GM18870 (cell line): ENCODE results near the gene SLC35A1.
"Not testable (repeated sequence)": the region's sequence is repeated elsewhere in the genome, so short reads cannot be mapped to it uniquely, and the experiment has no call there.

Experiments used
- ATAC-seq: cut with Tn5 transposase; IDR thresholded peaks from one replicate; pipeline ENCODE4 v1.9.1; 2021; ENCODE audit warnings: moderate library complexity; ENCODE audit not compliant: unreplicated experiment

SLC35A1 gene

DNA sequence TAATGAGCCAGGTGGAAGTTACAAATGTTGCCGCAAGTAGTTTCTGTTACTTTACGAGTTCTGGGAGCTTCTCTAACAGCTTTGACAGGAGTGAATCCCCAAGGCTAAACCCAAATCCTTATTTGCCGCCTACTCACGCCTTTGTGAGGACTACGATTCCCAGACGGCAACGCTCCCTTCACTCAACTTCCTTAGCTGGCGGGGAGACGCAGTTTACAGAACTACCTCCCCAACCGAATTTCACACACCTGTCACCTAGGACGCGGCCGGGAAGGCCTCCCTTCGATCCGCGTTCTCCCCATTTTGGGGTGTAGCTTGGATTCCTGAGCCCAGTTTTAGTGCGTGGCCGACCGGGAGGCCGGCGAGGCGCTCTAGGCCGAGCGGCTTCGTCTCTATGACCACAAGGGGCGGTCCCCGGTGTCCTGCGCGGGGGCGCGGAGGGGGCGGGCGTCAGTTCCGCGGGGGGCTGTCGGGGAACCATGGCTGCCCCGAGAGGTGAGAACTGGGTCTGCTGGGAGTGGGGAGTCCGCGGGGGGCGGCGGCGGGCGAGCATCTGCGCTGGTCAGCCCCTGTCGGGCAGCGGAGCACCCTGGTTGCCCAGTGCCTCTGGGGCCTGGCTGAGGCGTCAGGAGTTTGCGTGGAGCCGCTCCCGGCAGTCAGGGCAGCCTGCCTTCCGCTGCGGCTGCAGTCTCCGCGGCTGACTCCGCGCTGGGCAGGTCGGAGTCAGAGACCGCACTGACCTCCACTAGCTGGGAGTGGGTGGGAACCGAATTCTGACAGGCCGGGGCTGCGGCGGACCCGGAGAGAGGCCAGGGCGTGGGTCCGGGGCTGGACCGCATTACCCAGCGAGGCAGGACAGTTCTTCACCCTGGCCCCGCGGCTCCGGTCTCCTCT is at the start of gene SLC35A1:
Gene SLC35A1 (plus strand): TSS at position 450 of the 894 bp plus-strand sequence. CDS start 30 bp downstream, at position 480.
- peak; percentile 91 for ATAC-seq

DNA sequence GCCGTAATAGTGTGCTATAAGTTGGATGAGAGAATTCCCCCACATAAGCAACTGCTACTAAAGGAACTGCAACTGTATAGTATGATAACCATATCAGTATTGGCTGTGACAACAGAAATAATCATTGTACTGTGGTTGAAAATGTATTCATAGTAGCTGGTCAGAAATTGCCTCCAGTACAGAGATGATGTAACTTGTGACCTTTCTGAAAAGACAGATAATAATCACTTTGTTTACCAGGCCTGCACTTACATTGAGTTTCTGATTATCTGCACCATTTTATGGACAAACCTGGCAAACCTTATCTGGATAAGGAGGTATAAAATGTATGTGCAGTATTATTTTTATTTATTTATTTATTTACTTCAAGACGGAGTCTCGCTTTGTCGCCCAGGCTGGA is 46.0 kb upstream of the SLC35A1 start:
- ATAC-seq, result no peak

GRCh38 chr6:87430499-87430898 is 42.3 kb upstream of the SLC35A1 start:
- ATAC-seq, result no peak

GRCh38 chr6:87431263-87431662 is 41.5 kb upstream of the SLC35A1 start:
- no peak for ATAC-seq

DNA sequence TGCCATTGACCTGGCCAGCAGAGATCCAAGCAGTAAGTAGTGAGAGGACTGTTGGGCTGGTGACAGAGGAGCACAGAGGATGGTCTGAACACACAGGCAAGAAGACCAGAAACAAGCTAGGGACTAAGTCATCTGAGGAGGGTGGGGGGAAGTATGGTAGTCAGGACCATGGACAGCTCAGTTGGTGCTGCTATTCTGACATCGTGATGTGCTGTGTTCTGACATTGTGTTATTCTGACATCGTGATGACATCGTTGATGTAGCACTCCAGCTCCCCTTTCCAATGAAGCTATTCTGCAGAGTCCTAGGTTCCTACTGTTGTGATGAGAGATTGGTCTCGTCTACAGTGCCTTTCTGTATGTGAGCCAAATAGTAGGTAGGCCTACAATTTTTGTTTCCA is 36.3 kb upstream of the SLC35A1 start:
- ATAC-seq, result no peak

- ATAC-seq, result no peak
Measured at GRCh38 chr6:87441711-87442110, 31.1 kb upstream of the SLC35A1 start.

GRCh38 chr6:87444362-87444761 is 28.4 kb upstream of the SLC35A1 start:
- ATAC-seq, result no peak

DNA sequence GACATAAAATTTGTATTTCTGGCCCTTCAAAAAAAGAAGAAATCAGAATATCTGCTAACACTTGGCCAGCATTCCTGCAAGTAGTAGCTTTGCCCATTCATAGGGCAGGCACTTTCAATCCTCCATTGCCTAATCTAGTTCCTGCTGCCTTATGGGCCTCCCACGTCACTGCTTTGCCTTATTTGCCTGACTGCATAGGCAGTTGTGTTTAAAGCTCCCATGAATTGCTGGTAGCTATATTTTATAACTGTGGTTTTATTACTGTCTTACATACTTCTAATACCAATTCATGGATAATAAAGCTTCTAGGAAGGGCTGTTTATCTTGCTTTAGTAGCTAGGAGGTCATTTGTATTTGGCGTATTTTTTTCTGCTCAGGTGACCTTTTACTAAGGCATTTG is 7.7 kb upstream of the SLC35A1 start:
- ATAC-seq, result no peak

DNA sequence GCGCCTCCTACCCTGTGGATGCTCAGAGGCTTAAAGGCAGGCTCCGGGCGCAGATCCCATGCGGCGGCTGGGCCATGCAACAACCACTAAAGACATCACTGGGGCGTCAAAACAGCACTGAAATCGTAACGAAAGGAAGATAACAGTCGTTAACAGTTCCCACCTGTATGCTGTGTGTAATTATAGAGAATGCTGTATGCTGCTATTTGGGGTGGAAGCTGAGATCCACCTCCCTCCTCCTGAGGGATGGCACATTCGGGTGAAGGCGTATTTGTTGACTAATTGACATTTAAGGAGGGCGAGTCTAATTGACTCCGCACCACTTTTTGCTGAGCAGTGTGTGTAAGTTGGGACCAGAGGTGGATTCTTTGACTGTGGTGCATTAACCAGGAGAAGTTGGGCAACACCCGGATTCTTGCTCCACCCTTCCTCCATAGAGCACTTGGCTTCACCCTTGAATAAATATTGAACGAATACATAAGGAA is 687 bp downstream of the SLC35A1 start:
- peak; percentile 49 for ATAC-seq

DNA sequence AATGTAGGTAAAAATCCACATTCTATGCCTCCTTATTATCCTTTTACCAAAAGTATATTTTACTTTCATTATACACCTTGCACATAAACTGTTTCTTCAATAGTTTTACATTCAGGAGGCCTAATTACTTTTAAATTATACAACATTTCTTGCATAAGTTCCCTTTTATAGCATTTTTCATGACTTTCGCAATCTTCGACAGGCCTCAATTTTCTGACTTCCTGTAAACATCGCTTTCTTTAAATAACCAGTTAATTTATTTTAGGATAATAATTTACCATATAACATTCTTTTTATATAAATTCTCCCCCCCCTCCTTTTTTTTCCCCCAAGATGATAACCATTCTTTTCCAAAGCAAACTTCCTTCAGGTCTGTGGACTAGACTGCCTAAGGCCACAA is 9.2 kb downstream of the SLC35A1 start:
- no peak for ATAC-seq

- no peak for ATAC-seq
Measured at GRCh38 chr6:87482366-87482765, 9.6 kb downstream of the SLC35A1 start.

- no peak for ATAC-seq
Measured at GRCh38 chr6:87483929-87484328, 11.2 kb downstream of the SLC35A1 start.

GRCh38 chr6:87484491-87484890 is 11.7 kb downstream of the SLC35A1 start:
- ATAC-seq, result no peak

DNA sequence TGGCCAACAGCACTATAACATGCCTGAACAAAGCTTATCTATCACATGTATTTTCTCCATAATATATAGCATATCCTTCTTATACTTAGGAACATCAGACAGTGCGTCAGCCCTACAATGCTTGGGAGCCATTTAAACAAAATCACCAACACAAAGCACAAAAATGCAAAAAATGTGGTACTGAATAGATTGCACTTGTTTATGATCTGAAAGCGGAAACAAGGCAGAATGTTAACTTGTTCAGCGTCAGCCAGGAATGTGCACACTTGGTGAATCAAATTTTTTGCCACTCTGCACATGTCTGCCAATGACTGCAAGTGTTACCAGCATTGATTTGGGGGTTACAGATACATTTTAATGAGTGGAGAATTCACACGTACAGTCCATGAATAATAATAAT is 14.8 kb downstream of the SLC35A1 start:
- no peak for ATAC-seq

DNA sequence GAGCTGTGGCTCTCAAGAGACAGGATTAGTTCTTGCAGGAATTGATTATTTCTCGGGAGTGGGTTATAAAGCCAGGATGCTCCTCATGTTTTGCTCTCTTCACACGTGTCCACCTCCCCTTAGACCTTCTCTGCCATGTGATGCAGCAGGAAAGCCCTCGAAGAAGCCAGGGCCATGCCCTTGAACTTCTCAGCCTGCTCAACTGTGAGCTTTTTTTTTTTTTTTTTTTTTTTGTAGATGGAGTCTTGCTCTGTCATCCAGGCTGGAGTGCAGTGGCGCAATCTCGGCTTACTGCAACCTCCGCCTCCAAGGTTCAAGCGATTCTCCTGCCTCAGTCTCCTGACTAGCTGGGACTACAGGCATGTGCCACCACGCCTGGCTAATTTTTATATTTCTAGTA is 16.6 kb downstream of the SLC35A1 start:
- ATAC-seq, result not testable (repeated sequence)

DNA sequence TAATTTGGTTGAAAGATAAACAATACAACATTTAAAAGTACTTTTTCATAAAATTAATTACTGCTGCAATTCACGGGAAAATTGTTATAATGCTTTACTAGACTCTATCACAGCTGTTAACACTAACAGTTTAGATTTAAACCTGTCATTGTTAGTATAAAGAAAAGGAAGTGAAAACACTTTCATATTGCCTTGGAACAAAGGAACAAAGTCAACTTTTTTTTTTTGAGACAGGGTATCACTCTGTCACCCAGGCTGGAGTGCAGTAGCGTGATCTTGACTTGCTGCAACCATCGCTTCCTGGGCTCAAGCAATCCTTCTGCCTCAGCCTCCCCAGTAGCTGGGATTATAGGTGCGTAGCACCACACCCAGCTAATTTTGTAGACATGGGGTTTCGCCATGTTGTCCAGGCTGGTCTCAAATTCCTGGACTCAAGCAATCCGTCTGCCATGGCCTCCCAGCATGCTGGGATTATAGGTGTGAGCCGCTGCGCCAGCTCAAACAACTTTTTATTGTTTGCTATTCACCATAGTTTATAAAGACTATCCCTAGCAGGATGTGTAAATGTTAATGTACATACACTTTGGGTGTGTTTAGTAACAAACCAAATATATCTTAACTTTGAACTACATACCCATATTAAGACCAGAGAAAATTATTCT is 22.1 kb downstream of the SLC35A1 start:
- ATAC-seq, result peak; percentile 84

DNA sequence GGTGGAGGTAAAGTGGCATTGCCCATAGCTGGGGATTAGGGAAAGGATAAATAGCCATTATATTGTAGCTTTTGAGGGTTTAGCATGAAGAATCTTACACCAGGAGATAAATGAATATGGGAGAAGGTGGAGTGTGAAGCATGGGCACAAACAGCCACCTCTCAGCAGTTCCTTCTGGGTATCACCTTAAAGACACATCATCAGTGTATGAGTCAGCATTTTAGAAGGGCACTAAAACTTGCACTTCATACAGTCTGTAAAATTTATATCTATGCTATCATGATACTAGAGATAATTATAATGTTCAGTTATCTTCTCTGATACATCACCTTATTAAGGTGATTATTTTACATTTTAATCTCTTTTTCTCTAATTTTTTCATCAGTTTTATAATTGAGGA is 25.3 kb downstream of the SLC35A1 start:
- ATAC-seq, result no peak

DNA sequence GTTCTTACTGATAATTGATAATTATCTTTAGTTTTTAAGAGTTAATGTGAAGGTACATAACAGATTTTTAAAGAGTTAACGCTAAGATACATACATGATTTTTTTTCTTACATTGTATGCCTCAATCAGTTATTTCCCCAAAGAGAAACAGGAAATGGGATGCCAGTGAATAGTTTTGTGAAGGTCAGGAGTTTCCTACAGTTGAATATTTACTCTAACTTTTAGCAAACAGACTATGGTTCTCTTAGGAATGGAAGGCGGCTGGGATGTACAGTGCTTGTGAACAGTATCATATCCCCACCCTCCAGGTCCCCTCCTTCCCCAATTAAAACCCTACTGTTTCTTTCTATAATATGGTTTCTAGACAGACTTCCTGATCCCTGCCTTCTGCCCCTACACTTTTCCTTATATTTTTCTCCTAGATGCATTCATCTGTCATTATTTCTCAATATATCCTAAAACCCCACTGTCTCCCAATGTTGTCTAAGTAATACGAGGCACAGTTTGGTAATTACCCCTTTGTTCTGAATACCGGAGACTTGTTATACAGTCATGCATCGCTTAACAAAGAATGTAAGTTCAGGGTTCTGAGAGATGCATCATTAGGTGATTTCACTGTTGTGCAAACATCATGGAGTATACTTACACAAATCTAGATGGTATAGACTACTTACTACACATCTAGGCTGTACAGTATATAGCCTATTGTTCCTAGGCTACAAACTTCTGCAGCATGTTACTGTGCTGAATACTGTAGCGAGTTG is 29.2 kb downstream of the SLC35A1 start:
- no peak for ATAC-seq

GRCh38 chr6:87504441-87504840 is 31.7 kb downstream of the SLC35A1 start:
- ATAC-seq, result no peak

DNA sequence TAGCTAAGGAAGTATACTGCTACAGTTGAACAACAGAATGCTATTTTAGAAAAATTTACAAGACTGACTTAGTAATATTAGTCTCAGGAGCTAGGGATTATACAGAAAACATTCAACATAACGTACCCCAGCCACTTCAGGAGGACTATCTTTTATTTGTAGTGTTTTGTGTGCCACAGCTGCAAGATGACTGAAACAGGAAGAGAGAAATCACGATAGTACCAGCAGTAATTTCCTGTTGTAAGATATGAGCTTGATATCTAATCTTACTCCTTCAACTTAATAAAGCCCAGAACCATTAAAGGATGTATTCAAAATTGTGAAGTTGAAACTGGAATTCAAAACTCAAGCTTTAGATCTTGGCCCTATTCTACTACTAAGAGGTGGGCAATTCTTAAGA is 42.1 kb downstream of the SLC35A1 start:
- ATAC-seq, result no peak

DNA sequence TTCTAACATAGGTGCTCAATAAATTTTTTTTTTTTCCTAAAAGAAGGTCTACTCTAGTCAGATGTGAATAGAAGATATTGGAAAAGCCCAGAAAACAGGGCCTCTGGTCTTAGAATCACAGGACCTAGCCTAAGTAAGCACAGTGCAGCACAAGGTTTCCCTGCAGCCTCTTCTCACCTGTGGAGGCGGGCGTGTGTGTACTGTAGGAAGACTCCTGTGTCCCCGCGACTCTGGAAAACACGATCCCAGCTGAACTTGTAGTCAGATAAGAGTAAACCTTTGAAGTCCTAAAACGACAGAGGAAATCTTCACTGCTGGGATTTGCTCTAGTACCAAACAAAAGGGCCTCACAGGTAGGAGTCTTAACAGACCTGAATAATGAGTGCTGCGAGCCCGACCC is 45.7 kb downstream of the SLC35A1 start:
- no peak for ATAC-seq
